GM23338 (cell line): Measurements from ENCODE around the gene PDCD10. TPM values are rescaled to one million over a fixed set of nuclear protein-coding genes. Genes with fewer than 3 reads are reported as not detected.

Experiments used
- ATAC-seq: fragments of 200-7000 bp; cut with Tn5 transposase; 3 replicates; pipeline ENCODE4 v1.9.1; 2020
- DNase-seq: peaks from one replicate; pipeline ENCODE4 v3.0.0-alpha.2; 2015; ENCODE audit warnings: low spot score
- H2AFZ ChIP-seq: fragments of 200-600 bp; sonication (generic); 2 replicates; pipeline ENCODE4 v1.8.0; 2016; ENCODE audit warnings: antibody characterized with exemption, mild to moderate bottlenecking, moderate library complexity
- H3F3A ChIP-seq: fragments of 200-600 bp; sonication (generic); replicated peaks from 2 replicates; pipeline ENCODE4 v1.8.0; 2017; ENCODE audit warnings: antibody characterized with exemption, mixed run types, low read depth
- H3K27ac ChIP-seq: fragments of 200-600 bp; sonication (generic); 2 replicates; pipeline ENCODE4 v1.6.1; 2016; ENCODE audit warnings: low read depth
- H3K27me3 ChIP-seq: fragments of 200-600 bp; sonication (generic); 2 replicates; pipeline ENCODE4 v1.8.0; 2016; ENCODE audit warnings: mild to moderate bottlenecking, mixed run types, moderate library complexity; ENCODE audit not compliant: insufficient read depth
- H3K36me3 ChIP-seq: fragments of 200-600 bp; sonication (generic); 2 replicates; pipeline ENCODE4 v1.8.0; 2016; ENCODE audit warnings: mild to moderate bottlenecking; ENCODE audit not compliant: insufficient read depth
- H3K4me1 ChIP-seq: fragments of 200-600 bp; sonication (generic); 2 replicates; pipeline ENCODE4 v1.8.0; 2016; ENCODE audit warnings: mild to moderate bottlenecking, moderate library complexity; ENCODE audit not compliant: insufficient read depth
- H3K4me2 ChIP-seq: fragments of 200-600 bp; sonication (generic); 2 replicates; pipeline ENCODE4 v1.7.1; 2017; ENCODE audit warnings: mixed run types
- H3K4me3 ChIP-seq: fragments of 200-600 bp; sonication (generic); 2 replicates; pipeline ENCODE4 v1.6.1; 2016; ENCODE audit warnings: mixed run types
- H3K79me2 ChIP-seq: fragments of 200-600 bp; sonication (generic); replicated peaks from 2 replicates; pipeline ENCODE4 v1.8.0; 2017; ENCODE audit warnings: mild to moderate bottlenecking; ENCODE audit not compliant: insufficient read depth
- H3K9me2 ChIP-seq: fragments of 200-600 bp; sonication (generic); 2 replicates; pipeline ENCODE4 v1.8.0; 2017; ENCODE audit not compliant: insufficient read depth
- H4K20me1 ChIP-seq: fragments of 200-600 bp; sonication (generic); replicated peaks from 2 replicates; pipeline ENCODE4 v1.8.0; 2017; ENCODE audit warnings: mild to moderate bottlenecking; ENCODE audit not compliant: insufficient read depth
- H3K27ac Mint-ChIP-seq: 2 replicates; pipeline ENCODE4 v1.8.0; 2020; ENCODE audit warnings: inconsistent platforms, mild to moderate bottlenecking, moderate library complexity, mixed read lengths
- H3K27me3 Mint-ChIP-seq: 3 replicates; pipeline ENCODE4 v1.8.0; 2022; ENCODE audit warnings: low read depth, mild to moderate bottlenecking, moderate library complexity, mixed read lengths, inconsistent platforms; ENCODE audit not compliant: insufficient read depth, poor library complexity
- H3K36me3 Mint-ChIP-seq: 3 replicates; pipeline ENCODE4 v1.8.0; 2021; ENCODE audit warnings: low read depth, mild to moderate bottlenecking, inconsistent platforms, moderate library complexity, mixed read lengths
- H3K4me1 Mint-ChIP-seq: 3 replicates; pipeline ENCODE4 v1.8.0; 2020; ENCODE audit warnings: mild to moderate bottlenecking, inconsistent platforms, mixed read lengths
- H3K4me3 Mint-ChIP-seq: 3 replicates; pipeline ENCODE4 v1.8.0; 2021; ENCODE audit warnings: moderate library complexity, mild to moderate bottlenecking, inconsistent platforms, mixed read lengths
- H3K9me3 Mint-ChIP-seq: 3 replicates; pipeline ENCODE4 v1.8.0; 2020; ENCODE audit warnings: moderate library complexity, mild to moderate bottlenecking, inconsistent platforms, mixed read lengths
- CREB1 ChIP-seq: fragments of 250-450 bp; sonication (Bioruptor Pico); IDR thresholded peaks from 2 replicates; pipeline ENCODE4 v1.5.0; 2020; ENCODE audit warnings: low read depth, mild to moderate bottlenecking, moderate library complexity
- EZH2 ChIP-seq: fragments of 200-600 bp; sonication (generic); IDR thresholded peaks from one replicate; pipeline ENCODE4 v1.8.0; 2017; ENCODE audit warnings: antibody characterized with exemption, mild to moderate bottlenecking, low read depth; ENCODE audit not compliant: unreplicated experiment
- JUNB ChIP-seq: IDR thresholded peaks from one replicate; pipeline ENCODE4 v1.6.1; 2016; ENCODE audit warnings: antibody characterized with exemption; ENCODE audit not compliant: unreplicated experiment
- ZNF114 ChIP-seq: fragments of 250-450 bp; sonication (Bioruptor Pico); IDR thresholded peaks from 2 replicates; pipeline ENCODE4 v1.5.0; 2020; ENCODE audit warnings: mild to moderate bottlenecking, moderate library complexity
- polyA plus RNA-seq: library from polyadenylated mRNA; unstranded; fragments of >200 nt; fragmentation: Nextera tagmentation; extraction: Ambion mirVana; gene quantifications from 2 replicates; pipeline ENCODE4 v1.2.1, GENCODE V29; 2016
- total RNA-seq: library from RNA; depleted of rRNA; stranded (reverse); fragments of >200 nt; shearing (Covaris generic); gene quantifications from 2 replicates; pipeline ENCODE4 v1.2.3, GENCODE V29; 2014
- TF ChIP-seq, protein P1 (sequence below): fragments of 250-450 bp; sonication (Bioruptor Pico); IDR thresholded peaks from 2 replicates; pipeline ENCODE4 v1.5.0; 2020; ENCODE audit warnings: mild to moderate bottlenecking, moderate library complexity
- TF ChIP-seq, protein P2 (sequence below): IDR thresholded peaks from one replicate; pipeline ENCODE4 v1.6.1; 2018; ENCODE audit warnings: antibody characterized with exemption; ENCODE audit not compliant: unreplicated experiment
- TF ChIP-seq, protein P3 (sequence below): IDR thresholded peaks from 2 replicates; pipeline ENCODE4 v1.6.1; 2016; ENCODE audit warnings: antibody characterized with exemption

PDCD10 gene
- total and polyA plus RNA-seq, 2 experiments from 2014 or later, result 95.2 to 125 TPM

DNA sequence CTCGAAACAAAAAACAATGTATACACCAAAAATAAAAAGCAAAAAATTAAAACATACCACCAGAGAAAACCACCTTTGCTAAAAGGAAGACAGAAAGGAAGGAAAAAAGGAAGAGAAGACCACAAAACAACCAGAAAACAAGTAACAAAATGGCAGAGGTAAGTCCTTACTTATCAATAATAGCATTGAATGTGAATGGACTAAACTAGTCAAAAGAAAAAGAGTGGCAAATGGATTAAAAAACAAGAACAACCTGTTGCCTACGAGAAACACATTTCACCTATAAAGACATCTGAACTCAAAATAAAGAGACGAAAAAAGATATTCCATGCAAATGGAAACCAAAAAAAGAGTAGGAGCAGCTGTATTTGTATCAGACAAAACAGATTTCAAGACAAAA lies 22.2 kb downstream of the PDCD10 start (continued):
- TF ChIP-seq, protein P1, sequence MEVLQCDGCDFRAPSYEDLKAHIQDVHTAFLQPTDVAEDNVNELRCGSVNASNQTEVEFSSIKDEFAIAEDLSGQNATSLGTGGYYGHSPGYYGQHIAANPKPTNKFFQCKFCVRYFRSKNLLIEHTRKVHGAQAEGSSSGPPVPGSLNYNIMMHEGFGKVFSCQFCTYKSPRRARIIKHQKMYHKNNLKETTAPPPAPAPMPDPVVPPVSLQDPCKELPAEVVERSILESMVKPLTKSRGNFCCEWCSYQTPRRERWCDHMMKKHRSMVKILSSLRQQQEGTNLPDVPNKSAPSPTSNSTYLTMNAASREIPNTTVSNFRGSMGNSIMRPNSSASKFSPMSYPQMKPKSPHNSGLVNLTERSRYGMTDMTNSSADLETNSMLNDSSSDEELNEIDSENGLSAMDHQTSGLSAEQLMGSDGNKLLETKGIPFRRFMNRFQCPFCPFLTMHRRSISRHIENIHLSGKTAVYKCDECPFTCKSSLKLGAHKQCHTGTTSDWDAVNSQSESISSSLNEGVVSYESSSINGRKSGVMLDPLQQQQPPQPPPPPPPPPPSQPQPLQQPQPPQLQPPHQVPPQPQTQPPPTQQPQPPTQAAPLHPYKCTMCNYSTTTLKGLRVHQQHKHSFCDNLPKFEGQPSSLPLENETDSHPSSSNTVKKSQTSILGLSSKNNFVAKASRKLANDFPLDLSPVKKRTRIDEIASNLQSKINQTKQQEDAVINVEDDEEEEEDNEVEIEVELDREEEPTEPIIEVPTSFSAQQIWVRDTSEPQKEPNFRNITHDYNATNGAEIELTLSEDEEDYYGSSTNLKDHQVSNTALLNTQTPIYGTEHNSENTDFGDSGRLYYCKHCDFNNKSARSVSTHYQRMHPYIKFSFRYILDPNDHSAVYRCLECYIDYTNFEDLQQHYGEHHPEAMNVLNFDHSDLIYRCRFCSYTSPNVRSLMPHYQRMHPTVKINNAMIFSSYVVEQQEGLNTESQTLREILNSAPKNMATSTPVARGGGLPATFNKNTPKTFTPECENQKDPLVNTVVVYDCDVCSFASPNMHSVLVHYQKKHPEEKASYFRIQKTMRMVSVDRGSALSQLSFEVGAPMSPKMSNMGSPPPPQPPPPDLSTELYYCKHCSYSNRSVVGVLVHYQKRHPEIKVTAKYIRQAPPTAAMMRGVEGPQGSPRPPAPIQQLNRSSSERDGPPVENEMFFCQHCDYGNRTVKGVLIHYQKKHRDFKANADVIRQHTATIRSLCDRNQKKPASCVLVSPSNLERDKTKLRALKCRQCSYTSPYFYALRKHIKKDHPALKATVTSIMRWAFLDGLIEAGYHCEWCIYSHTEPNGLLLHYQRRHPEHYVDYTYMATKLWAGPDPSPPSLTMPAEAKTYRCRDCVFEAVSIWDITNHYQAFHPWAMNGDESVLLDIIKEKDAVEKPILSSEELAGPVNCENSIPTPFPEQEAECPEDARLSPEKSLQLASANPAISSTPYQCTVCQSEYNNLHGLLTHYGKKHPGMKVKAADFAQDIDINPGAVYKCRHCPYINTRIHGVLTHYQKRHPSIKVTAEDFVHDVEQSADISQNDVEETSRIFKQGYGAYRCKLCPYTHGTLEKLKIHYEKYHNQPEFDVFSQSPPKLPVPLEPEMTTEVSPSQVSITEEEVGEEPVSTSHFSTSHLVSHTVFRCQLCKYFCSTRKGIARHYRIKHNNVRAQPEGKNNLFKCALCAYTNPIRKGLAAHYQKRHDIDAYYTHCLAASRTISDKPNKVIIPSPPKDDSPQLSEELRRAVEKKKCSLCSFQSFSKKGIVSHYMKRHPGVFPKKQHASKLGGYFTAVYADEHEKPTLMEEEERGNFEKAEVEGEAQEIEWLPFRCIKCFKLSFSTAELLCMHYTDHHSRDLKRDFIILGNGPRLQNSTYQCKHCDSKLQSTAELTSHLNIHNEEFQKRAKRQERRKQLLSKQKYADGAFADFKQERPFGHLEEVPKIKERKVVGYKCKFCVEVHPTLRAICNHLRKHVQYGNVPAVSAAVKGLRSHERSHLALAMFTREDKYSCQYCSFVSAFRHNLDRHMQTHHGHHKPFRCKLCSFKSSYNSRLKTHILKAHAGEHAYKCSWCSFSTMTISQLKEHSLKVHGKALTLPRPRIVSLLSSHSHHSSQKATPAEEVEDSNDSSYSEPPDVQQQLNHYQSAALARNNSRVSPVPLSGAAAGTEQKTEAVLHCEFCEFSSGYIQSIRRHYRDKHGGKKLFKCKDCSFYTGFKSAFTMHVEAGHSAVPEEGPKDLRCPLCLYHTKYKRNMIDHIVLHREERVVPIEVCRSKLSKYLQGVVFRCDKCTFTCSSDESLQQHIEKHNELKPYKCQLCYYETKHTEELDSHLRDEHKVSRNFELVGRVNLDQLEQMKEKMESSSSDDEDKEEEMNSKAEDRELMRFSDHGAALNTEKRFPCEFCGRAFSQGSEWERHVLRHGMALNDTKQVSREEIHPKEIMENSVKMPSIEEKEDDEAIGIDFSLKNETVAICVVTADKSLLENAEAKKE (CRISPR knock-in tag), result no peak
- TF ChIP-seq, protein P2, sequence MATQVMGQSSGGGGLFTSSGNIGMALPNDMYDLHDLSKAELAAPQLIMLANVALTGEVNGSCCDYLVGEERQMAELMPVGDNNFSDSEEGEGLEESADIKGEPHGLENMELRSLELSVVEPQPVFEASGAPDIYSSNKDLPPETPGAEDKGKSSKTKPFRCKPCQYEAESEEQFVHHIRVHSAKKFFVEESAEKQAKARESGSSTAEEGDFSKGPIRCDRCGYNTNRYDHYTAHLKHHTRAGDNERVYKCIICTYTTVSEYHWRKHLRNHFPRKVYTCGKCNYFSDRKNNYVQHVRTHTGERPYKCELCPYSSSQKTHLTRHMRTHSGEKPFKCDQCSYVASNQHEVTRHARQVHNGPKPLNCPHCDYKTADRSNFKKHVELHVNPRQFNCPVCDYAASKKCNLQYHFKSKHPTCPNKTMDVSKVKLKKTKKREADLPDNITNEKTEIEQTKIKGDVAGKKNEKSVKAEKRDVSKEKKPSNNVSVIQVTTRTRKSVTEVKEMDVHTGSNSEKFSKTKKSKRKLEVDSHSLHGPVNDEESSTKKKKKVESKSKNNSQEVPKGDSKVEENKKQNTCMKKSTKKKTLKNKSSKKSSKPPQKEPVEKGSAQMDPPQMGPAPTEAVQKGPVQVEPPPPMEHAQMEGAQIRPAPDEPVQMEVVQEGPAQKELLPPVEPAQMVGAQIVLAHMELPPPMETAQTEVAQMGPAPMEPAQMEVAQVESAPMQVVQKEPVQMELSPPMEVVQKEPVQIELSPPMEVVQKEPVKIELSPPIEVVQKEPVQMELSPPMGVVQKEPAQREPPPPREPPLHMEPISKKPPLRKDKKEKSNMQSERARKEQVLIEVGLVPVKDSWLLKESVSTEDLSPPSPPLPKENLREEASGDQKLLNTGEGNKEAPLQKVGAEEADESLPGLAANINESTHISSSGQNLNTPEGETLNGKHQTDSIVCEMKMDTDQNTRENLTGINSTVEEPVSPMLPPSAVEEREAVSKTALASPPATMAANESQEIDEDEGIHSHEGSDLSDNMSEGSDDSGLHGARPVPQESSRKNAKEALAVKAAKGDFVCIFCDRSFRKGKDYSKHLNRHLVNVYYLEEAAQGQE, result no peak
- TF ChIP-seq CREB1 (CRISPR knock-in tag), result no peak

DNA sequence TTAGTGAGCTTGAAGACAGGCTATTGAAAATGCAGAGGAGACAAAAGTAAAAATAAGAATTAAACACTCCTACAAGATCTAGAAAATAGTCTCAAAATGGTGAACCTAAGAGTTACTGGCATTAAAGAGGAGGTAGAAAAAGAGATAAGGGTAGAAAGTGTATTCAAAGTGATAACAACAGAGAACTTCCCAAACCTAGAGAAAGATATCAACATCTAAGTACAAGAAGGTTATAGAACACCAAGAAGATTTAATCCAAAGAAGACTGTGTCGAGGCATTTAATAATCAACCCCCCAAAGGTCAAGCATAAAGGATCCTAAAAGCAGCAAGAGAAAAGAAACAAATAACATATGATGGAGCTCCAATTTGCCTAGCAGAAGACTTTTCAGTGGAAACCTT lies 23.3 kb downstream of the PDCD10 start:
- no peaks in the 10 kb centered on the region for H3K9me3 Mint-ChIP-seq
- Histone ChIP-seq H3K79me2 (peaks cover 87% of the 10 kb centered on the region), H3K27me3 (no peaks in the 10 kb centered on the region), H3F3A (no peaks in the 10 kb centered on the region), H3K36me3 (no peaks in the 10 kb centered on the region), H3K9me2 (peaks cover 7% of the 10 kb centered on the region; the same call in 1 of the 2 replicates), H3K4me2 (no peak overlapping the region), H3K4me1 (no peaks in the 10 kb centered on the region), H3K4me3 (no peak overlapping the region), H4K20me1 (no peaks in the 10 kb centered on the region; the same call in 1 of the 2 replicates), H3K27ac (no peak overlapping the region), H2AFZ (no peak overlapping the region)
- peaks cover 46% of the 10 kb centered on the region for H3K36me3 Mint-ChIP-seq
- no peak for ATAC-seq
- no peaks in the 10 kb centered on the region for H3K27me3 Mint-ChIP-seq
- no peak for DNase-seq
- H3K4me3 Mint-ChIP-seq, result no peak overlapping the region
- H3K4me1 Mint-ChIP-seq, result peaks cover 22% of the 10 kb centered on the region
- peak overlapping the region; percentile 11; the same call in 1 of the 2 replicates for H3K27ac Mint-ChIP-seq
- TF ChIP-seq ZNF114 (CRISPR knock-in tag) (no peak), JUNB (no peak), EZH2 (no peak)
- TF ChIP-seq, protein P3, sequence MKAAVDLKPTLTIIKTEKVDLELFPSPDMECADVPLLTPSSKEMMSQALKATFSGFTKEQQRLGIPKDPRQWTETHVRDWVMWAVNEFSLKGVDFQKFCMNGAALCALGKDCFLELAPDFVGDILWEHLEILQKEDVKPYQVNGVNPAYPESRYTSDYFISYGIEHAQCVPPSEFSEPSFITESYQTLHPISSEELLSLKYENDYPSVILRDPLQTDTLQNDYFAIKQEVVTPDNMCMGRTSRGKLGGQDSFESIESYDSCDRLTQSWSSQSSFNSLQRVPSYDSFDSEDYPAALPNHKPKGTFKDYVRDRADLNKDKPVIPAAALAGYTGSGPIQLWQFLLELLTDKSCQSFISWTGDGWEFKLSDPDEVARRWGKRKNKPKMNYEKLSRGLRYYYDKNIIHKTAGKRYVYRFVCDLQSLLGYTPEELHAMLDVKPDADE, result no peak
